ENCODE measurements around the gene CHD8.
"Not testable (repeated sequence)": the region's sequence is repeated elsewhere in the genome, so short reads cannot be mapped to it uniquely, and the experiment has no call there.

CHD8 gene

GRCh38 chr14:21437063-21437901 lies 18.6 kb downstream of the CHD8 start:
- DNase-seq: peak; percentile 99

GRCh38 chr14:21436567-21437062 lies 19.3 kb downstream of the CHD8 start:
- peak; percentile 52 for DNase-seq

- DNase-seq: no peak
Measured at GRCh38 chr14:21431126-21431525, 24.8 kb downstream of the CHD8 start.

GRCh38 chr14:21428930-21429329 lies 27.0 kb downstream of the CHD8 start:
- peak; percentile 98 for DNase-seq

- DNase-seq: no peak
Measured at GRCh38 chr14:21426692-21427091, 29.2 kb downstream of the CHD8 start.

GRCh38 chr14:21419528-21419927 lies 36.4 kb downstream of the CHD8 start:
- no peak for DNase-seq

- no peak for DNase-seq
Measured at GRCh38 chr14:21415329-21415728, 40.6 kb downstream of the CHD8 start.

GRCh38 chr14:21414137-21414631 lies 41.7 kb downstream of the CHD8 start:
- no peak for DNase-seq

- DNase-seq: no peak
Measured at GRCh38 chr14:21408147-21408546, 47.8 kb downstream of the CHD8 start.

GRCh38 chr14:21406213-21406612 lies 49.7 kb downstream of the CHD8 start:
- no peak for DNase-seq

- no peak for DNase-seq
Measured at GRCh38 chr14:21405097-21405496, 50.8 kb downstream of the CHD8 start.

GRCh38 chr14:21399311-21399870 lies 56.5 kb downstream of the CHD8 start:
- DNase-seq: no peak

GRCh38 chr14:21398901-21399300 lies 57.0 kb downstream of the CHD8 start:
- DNase-seq: no peak

- DNase-seq: no peak
Measured at GRCh38 chr14:21395450-21395849, 60.5 kb downstream of the CHD8 start.

GRCh38 chr14:21385188-21385904 lies 70.6 kb downstream of the CHD8 start:
- DNase-seq: no peak

- peak; percentile 64 for DNase-seq
Measured at GRCh38 chr14:21384494-21384851, 71.5 kb downstream of the CHD8 start.

GRCh38 chr14:21383848-21384493 lies 72.0 kb downstream of the CHD8 start, which contains the start of gene SUPT16H:
TSS of gene SUPT16H (minus strand) at chr14:21384019. CDS start at chr14:21383927, 92 bp downstream.
- DNase-seq: peak; percentile 99

- DNase-seq: peak; percentile 82
Measured at GRCh38 chr14:21382886-21383847, 72.8 kb downstream of the CHD8 start.

GRCh38 chr14:21382095-21382494 lies 73.8 kb downstream of the CHD8 start:
- no peak for DNase-seq

GRCh38 chr14:21379338-21379737 lies 76.6 kb downstream of the CHD8 start:
- no peak for DNase-seq

- no peak for DNase-seq
Measured at GRCh38 chr14:21373980-21374379, 81.9 kb downstream of the CHD8 start.

GRCh38 chr14:21372814-21373213 lies 83.1 kb downstream of the CHD8 start:
- not testable (repeated sequence) for DNase-seq

All from DMS79 treated with DMSO at 0.1 percent for 48 hours (cell line).